Measurements from ENCODE around the gene PITPNB.

PITPNB gene

GRCh38 chr22:27933186-27933983 lies 14.3 kb upstream of the PITPNB start:
- no peak overlapping the region for H3K4me3 ChIP-seq (ENCODE audit: low read length)
- H3K79me2 ChIP-seq (ENCODE audit: low read length) = no peaks in the 10 kb centered on the region
- no peaks in the 10 kb centered on the region for H4K20me1 ChIP-seq (ENCODE audit: insufficient read depth, low read length)
- no peaks in the 10 kb centered on the region for H3K27me3 ChIP-seq (ENCODE audit: low read depth, low read length)
- no peaks in the 10 kb centered on the region for H3K4me1 ChIP-seq (ENCODE audit: low read length)
- no peak overlapping the region for H3K9ac ChIP-seq (ENCODE audit: low read length)
- no peak overlapping the region for H3K27ac ChIP-seq (ENCODE audit: low read length)
- H3K4me2 ChIP-seq (ENCODE audit: low read length) = no peak overlapping the region
- H3K9me3 ChIP-seq (ENCODE audit: insufficient read depth, low read length) = no peaks in the 10 kb centered on the region
- no peak for TF ChIP-seq EZH2phosphoT487 (IDR thresholded peaks at IDR 0.05; ENCODE audit: low read depth)
- TF ChIP-seq, protein P1, sequence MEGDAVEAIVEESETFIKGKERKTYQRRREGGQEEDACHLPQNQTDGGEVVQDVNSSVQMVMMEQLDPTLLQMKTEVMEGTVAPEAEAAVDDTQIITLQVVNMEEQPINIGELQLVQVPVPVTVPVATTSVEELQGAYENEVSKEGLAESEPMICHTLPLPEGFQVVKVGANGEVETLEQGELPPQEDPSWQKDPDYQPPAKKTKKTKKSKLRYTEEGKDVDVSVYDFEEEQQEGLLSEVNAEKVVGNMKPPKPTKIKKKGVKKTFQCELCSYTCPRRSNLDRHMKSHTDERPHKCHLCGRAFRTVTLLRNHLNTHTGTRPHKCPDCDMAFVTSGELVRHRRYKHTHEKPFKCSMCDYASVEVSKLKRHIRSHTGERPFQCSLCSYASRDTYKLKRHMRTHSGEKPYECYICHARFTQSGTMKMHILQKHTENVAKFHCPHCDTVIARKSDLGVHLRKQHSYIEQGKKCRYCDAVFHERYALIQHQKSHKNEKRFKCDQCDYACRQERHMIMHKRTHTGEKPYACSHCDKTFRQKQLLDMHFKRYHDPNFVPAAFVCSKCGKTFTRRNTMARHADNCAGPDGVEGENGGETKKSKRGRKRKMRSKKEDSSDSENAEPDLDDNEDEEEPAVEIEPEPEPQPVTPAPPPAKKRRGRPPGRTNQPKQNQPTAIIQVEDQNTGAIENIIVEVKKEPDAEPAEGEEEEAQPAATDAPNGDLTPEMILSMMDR (IDR thresholded peaks at IDR 0.05; ENCODE audit: low read depth, low read length) = no peak
- no peak overlapping the region for H2AFZ ChIP-seq (ENCODE audit: low read depth, low read length)
- peaks cover 5% of the 10 kb centered on the region for H3K36me3 ChIP-seq (replicated peaks; ENCODE audit: low read depth, low read length)

GRCh38 chr22:27930331-27931060 lies 11.4 kb upstream of the PITPNB start:
- no peaks in the 10 kb centered on the region for H3K9me3 ChIP-seq (ENCODE audit: insufficient read depth, low read length)
- H3K79me2 ChIP-seq (ENCODE audit: low read length) = peaks cover 9% of the 10 kb centered on the region; the same call in 1 of the 2 replicates
- H3K27ac ChIP-seq (ENCODE audit: low read length) = no peak overlapping the region
- no peak for TF ChIP-seq EZH2phosphoT487 (IDR thresholded peaks at IDR 0.05; ENCODE audit: low read depth)
- TF ChIP-seq, protein P1 (IDR thresholded peaks at IDR 0.05; ENCODE audit: low read depth, low read length) = no peak
- H3K4me1 ChIP-seq (ENCODE audit: low read length) = peaks cover 7% of the 10 kb centered on the region; the same call in 1 of the 2 replicates
- H4K20me1 ChIP-seq (ENCODE audit: insufficient read depth, low read length) = peaks cover 3% of the 10 kb centered on the region; the same call in 1 of the 2 replicates
- H3K27me3 ChIP-seq (ENCODE audit: low read depth, low read length) = no peaks in the 10 kb centered on the region
- no peak overlapping the region for H3K4me3 ChIP-seq (ENCODE audit: low read length)
- H2AFZ ChIP-seq (ENCODE audit: low read depth, low read length) = no peak overlapping the region
- peaks cover 21% of the 10 kb centered on the region for H3K36me3 ChIP-seq (replicated peaks; ENCODE audit: low read depth, low read length)
- H3K4me2 ChIP-seq (ENCODE audit: low read length) = no peak overlapping the region
- H3K9ac ChIP-seq (ENCODE audit: low read length) = no peak overlapping the region

DNA sequence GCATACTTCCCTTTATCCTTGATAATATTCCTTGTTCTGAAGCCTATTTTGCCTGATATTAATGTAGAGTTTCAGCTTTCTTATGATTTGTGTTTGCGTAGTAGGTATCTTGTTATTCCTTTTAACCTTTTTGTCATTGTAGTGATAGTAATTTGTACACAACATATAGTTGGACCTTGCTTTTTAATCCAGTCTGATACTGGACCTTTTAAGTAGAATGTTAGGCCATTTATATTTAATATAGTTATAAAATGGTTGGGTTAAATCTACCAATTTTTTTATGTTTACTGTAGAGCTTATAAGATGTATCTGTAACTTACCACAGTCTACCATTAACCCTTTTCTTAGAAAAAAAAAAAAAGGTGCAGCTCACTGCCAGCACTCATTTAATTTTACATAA lies 8.6 kb upstream of the PITPNB start:
- no peak overlapping the region for H2AFZ ChIP-seq (ENCODE audit: low read depth, low read length)
- H4K20me1 ChIP-seq (ENCODE audit: insufficient read depth, low read length) = peaks cover 20% of the 10 kb centered on the region
- no peak overlapping the region for H3K9ac ChIP-seq (ENCODE audit: low read length)
- H3K36me3 ChIP-seq (replicated peaks; ENCODE audit: low read depth, low read length) = peaks cover 38% of the 10 kb centered on the region
- no peak overlapping the region for H3K27ac ChIP-seq (ENCODE audit: low read length)
- H3K4me1 ChIP-seq (ENCODE audit: low read length) = peaks cover 7% of the 10 kb centered on the region; the same call in 1 of the 2 replicates
- H3K9me3 ChIP-seq (ENCODE audit: insufficient read depth, low read length) = no peaks in the 10 kb centered on the region
- no peaks in the 10 kb centered on the region for H3K27me3 ChIP-seq (ENCODE audit: low read depth, low read length)
- H3K4me3 ChIP-seq (ENCODE audit: low read length) = no peak overlapping the region
- H3K4me2 ChIP-seq (ENCODE audit: low read length) = no peak overlapping the region
- peaks cover 27% of the 10 kb centered on the region; the same call in 1 of the 2 replicates for H3K79me2 ChIP-seq (ENCODE audit: low read length)
- TF ChIP-seq EZH2phosphoT487 (IDR thresholded peaks at IDR 0.05; ENCODE audit: low read depth) = no peak
- TF ChIP-seq, protein P1 (IDR thresholded peaks at IDR 0.05; ENCODE audit: low read depth, low read length) = no peak

DNA sequence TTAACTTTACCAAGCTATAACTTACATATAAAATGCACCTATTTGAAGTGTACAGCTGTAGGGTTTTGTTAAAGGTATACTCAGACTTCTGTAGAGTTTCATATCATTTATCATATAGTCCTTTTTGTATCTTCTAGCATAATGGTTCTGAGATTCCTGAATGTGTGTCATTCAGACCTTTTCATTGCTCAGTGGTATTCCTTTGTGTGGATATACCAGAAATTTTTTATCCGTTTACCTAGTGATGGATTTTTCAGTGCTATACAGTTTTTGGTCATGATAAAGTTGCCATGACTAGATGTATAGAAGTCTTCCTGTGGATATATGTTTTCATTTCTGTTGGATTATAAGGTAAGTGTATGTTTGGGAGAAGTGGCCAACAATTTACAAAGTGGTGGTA lies 6.3 kb upstream of the PITPNB start:
- Histone ChIP-seq H4K20me1 (ENCODE audit: insufficient read depth, low read length) (peaks cover 20% of the 10 kb centered on the region), H3K9ac (ENCODE audit: low read length) (no peak overlapping the region), H3K36me3 (replicated peaks; ENCODE audit: low read depth, low read length) (peaks cover 53% of the 10 kb centered on the region), H3K9me3 (ENCODE audit: insufficient read depth, low read length) (no peaks in the 10 kb centered on the region), H3K79me2 (ENCODE audit: low read length) (peaks cover 48% of the 10 kb centered on the region), H3K27me3 (ENCODE audit: low read depth, low read length) (no peaks in the 10 kb centered on the region), H3K4me3 (ENCODE audit: low read length) (no peak overlapping the region), H3K4me2 (ENCODE audit: low read length) (no peak overlapping the region), H3K27ac (ENCODE audit: low read length) (no peak overlapping the region; the same call in 1 of the 2 replicates), H2AFZ (ENCODE audit: low read depth, low read length) (no peak overlapping the region), H3K4me1 (ENCODE audit: low read length) (peaks cover 15% of the 10 kb centered on the region)
- no peak for TF ChIP-seq EZH2phosphoT487 (IDR thresholded peaks at IDR 0.05; ENCODE audit: low read depth)
- TF ChIP-seq, protein P1 (IDR thresholded peaks at IDR 0.05; ENCODE audit: low read depth, low read length) = no peak

All from OCI-LY3 (cell line).